CD4-positive, alpha-beta T cell (primary cell): ENCODE measurements around the gene ZFYVE27. TPM values are rescaled to one million over a fixed set of nuclear protein-coding genes. Genes with fewer than 3 reads are reported as not detected.

Experiments
- ATAC-seq: fragments of 200-7000 bp; cut with Tn5 transposase; one replicate; pipeline ENCODE4 v1.10.0; 2022; ENCODE audit warnings: mild to moderate bottlenecking; ENCODE audit not compliant: poor library complexity
- CTCF ChIA-PET: fragments of 350-600 bp; sonication (Branson Sonifier 250); formaldehyde crosslinking; loops from one replicate; lab custom pipeline; 2021; ENCODE audit warnings: antibody characterized with exemption, inconsistent platforms; lab: Charles Lee
- POLR2A ChIA-PET: fragments of 350-600 bp; sonication (Branson Sonifier 250); formaldehyde crosslinking; loops from one replicate; lab custom pipeline; 2021; ENCODE audit warnings: antibody characterized with exemption, inconsistent platforms; lab: Charles Lee
- DNase-seq, 14 experiments: peaks; one replicate each; pipeline ENCODE4 v3.0.0-alpha.2; 2013 to 2020; ENCODE audit warnings: mixed read lengths in 2 of 14
- H3K27ac ChIP-seq, 2 donors: one replicate each; pipeline versions ENCODE4 v1.5.1 to v1.7.0; 2013; ENCODE audit warnings: low read length in 2 of 2, low read depth in 1 of 2, mild to moderate bottlenecking in 1 of 2
- H3K27me3 ChIP-seq, 2 experiments: 1 replicate in 1 of 2; 2 replicates in 1 of 2; pipeline versions ENCODE4 v1.6.1 to v1.7.0; 2013; ENCODE audit warnings: low read length in 2 of 2, control low read depth in 1 of 2, mild to moderate bottlenecking in 1 of 2, moderate library complexity in 1 of 2; ENCODE audit not compliant: insufficient read depth in 2 of 2, control insufficient read depth in 1 of 2
- H3K36me3 ChIP-seq: one replicate; pipeline ENCODE4 v1.6.1; 2013; ENCODE audit warnings: low read length, control low read depth; ENCODE audit not compliant: insufficient read depth
- H3K4me1 ChIP-seq: one replicate; pipeline ENCODE4 v1.6.1; 2013; ENCODE audit warnings: low read length, control low read depth; ENCODE audit not compliant: insufficient read depth
- H3K4me3 ChIP-seq: one replicate; pipeline ENCODE4 v1.5.1; 2013; ENCODE audit warnings: mild to moderate bottlenecking, low read length, moderate library complexity
- H3K9me3 ChIP-seq, 2 experiments: 1 replicate in 1 of 2; 2 replicates in 1 of 2; pipeline versions ENCODE4 v1.6.1 to v1.7.0; 2013; ENCODE audit warnings: low read length in 2 of 2, mild to moderate bottlenecking in 2 of 2, control low read depth in 1 of 2, moderate library complexity in 1 of 2; ENCODE audit not compliant: control insufficient read depth in 1 of 2, insufficient read depth in 1 of 2
- H3K27ac Mint-ChIP-seq: one replicate; pipeline ENCODE4 v1.8.0; 2020; ENCODE audit warnings: mixed read lengths
- H3K27me3 Mint-ChIP-seq: one replicate; pipeline ENCODE4 v1.8.0; 2021; ENCODE audit warnings: mixed read lengths
- H3K36me3 Mint-ChIP-seq: one replicate; pipeline ENCODE4 v1.8.0; 2021; ENCODE audit warnings: low read depth, mixed read lengths
- H3K4me1 Mint-ChIP-seq: one replicate; pipeline ENCODE4 v1.8.0; 2021; ENCODE audit warnings: low read depth, mixed read lengths
- H3K4me3 Mint-ChIP-seq: one replicate; pipeline ENCODE4 v1.8.0; 2020; ENCODE audit warnings: mild to moderate bottlenecking, mixed read lengths
- H3K9me3 Mint-ChIP-seq: one replicate; pipeline ENCODE4 v1.8.0; 2020; ENCODE audit warnings: mixed read lengths
- intact Hi-C, 2 experiments: fragments of 100-400 bp; cut with DNase I in 1 of 2; cut with micrococcal nuclease in 1 of 2; formaldehyde crosslinking; loops; one replicate each; pipeline versions ENCODE4 v1.15.1 to v1.9.0; 2023 to 2025; cut with DNase I, micrococcal nuclease
- total RNA-seq, 174 experiments: library from RNA in 2 of 174; stranded (reverse) in 2 of 174; gene quantifications; one replicate each; pipeline ENCODE4 v1.2.3 and lab custom pipeline; 2021 to 2026
- TF ChIP-seq, protein P1 (sequence below): fragments of 200-600 bp; IDR thresholded peaks from one replicate; pipeline ENCODE4 v1.8.0; 2022; ENCODE audit warnings: antibody characterized with exemption, mild to moderate bottlenecking

Gene ZFYVE27
- total RNA-seq, 2 experiments from 2014 or later: 58.4 to 60.6 TPM

DNA sequence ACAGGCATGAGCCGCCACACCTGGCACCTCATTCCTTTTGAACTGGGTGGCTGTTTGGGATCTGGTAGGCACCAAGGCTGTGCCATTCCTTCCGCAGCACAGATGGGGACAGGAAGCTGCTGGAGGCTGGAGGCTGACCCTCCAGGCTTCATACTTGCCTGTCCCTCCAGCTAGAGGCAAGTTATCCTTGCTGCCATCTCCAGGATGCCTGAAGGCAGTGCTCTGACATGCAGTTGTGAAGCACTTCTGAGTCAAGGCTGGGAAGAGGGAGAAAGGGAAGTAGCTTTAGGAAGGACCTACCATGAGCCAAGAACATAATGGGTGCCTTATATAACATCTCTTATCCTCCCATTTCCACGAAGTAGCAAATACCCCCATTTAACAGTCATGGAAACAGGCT, 13.9 kb upstream of the ZFYVE27 start:
- Histone ChIP-seq H3K36me3 (no peaks in the 10 kb centered on the region), H3K27ac (no peak overlapping the region), H3K27me3 (no peaks in the 10 kb centered on the region), H3K9me3 (no peaks in the 10 kb centered on the region), H3K4me1 (no peaks in the 10 kb centered on the region), H3K4me3 (no peak overlapping the region)
- H3K27ac Mint-ChIP-seq: no peak overlapping the region
- no peaks in the 10 kb centered on the region for H3K4me1 Mint-ChIP-seq
- no peak overlapping the region for H3K4me3 Mint-ChIP-seq
- DNase-seq: no peak
- TF ChIP-seq, protein P1, sequence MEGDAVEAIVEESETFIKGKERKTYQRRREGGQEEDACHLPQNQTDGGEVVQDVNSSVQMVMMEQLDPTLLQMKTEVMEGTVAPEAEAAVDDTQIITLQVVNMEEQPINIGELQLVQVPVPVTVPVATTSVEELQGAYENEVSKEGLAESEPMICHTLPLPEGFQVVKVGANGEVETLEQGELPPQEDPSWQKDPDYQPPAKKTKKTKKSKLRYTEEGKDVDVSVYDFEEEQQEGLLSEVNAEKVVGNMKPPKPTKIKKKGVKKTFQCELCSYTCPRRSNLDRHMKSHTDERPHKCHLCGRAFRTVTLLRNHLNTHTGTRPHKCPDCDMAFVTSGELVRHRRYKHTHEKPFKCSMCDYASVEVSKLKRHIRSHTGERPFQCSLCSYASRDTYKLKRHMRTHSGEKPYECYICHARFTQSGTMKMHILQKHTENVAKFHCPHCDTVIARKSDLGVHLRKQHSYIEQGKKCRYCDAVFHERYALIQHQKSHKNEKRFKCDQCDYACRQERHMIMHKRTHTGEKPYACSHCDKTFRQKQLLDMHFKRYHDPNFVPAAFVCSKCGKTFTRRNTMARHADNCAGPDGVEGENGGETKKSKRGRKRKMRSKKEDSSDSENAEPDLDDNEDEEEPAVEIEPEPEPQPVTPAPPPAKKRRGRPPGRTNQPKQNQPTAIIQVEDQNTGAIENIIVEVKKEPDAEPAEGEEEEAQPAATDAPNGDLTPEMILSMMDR: no peak
- intact Hi-C loops: no loop called here
- H3K27me3 Mint-ChIP-seq: peaks cover 6% of the 10 kb centered on the region
- ChIA-PET POLR2A (interaction anchor here (0.6 kb wide), 1 partner anchor 802 kb away, joined by 3 read pairs; no protein-coding TSS in a partner anchor), CTCF (no interaction called here)
- H3K36me3 Mint-ChIP-seq: no peaks in the 10 kb centered on the region
- no peaks in the 10 kb centered on the region for H3K9me3 Mint-ChIP-seq
- no peak for ATAC-seq

DNA sequence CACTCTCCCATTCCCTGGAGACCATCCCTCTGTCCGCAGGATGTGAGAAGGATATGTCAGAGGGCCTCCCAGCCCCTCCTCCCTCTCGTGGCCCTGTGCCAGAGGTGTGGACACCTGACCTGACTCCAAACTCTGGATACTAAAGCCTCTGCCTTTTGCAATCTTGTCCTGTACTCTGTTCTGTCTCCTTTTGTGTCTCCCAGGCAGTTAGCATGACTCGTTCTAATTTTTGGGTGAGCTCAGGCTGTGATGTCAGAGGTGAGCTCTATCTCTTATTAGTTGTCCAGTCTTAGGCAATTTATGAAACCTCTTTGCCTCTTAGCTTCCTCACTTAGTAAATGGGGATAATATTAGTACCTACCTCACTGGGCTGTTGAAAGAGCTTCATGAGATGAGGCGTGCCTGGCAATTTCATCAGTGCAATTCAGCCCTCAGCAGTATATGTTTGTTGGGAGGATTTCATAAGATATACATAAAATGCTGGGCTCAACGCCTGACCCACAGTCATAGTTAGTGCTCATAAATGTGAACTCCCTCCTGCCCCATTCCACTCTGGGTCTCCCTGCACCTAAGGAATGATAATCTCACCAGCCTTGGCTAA, 12.5 kb upstream of the ZFYVE27 start:
- Mint-ChIP-seq H3K9me3 (no peaks in the 10 kb centered on the region), H3K4me3 (no peak overlapping the region), H3K4me1 (no peaks in the 10 kb centered on the region), H3K27me3 (peaks cover 12% of the 10 kb centered on the region), H3K27ac (no peak overlapping the region), H3K36me3 (no peaks in the 10 kb centered on the region)
- ATAC-seq (no peak), DNase-seq (peak in 1 of 14 experiments; percentile 35)
- Histone ChIP-seq H3K4me3 (no peak overlapping the region), H3K9me3 (no peaks in the 10 kb centered on the region), H3K4me1 (no peaks in the 10 kb centered on the region), H3K27ac (no peak overlapping the region), H3K36me3 (no peaks in the 10 kb centered on the region), H3K27me3 (no peaks in the 10 kb centered on the region)
- intact Hi-C loops: no loop called here
- ChIA-PET POLR2A (interaction anchor here (0.9 kb wide), 1 partner anchor 12 kb away, joined by 3 read pairs; the partner anchor contains the start of gene ZFYVE27), CTCF (interaction anchor here (0.7 to 1.5 kb wide), 6 partner anchors 9 to 34 kb away, joined by 3 to 7 read pairs (median 4); no protein-coding TSS in a partner anchor)
- TF ChIP-seq, protein P1: no peak

DNA sequence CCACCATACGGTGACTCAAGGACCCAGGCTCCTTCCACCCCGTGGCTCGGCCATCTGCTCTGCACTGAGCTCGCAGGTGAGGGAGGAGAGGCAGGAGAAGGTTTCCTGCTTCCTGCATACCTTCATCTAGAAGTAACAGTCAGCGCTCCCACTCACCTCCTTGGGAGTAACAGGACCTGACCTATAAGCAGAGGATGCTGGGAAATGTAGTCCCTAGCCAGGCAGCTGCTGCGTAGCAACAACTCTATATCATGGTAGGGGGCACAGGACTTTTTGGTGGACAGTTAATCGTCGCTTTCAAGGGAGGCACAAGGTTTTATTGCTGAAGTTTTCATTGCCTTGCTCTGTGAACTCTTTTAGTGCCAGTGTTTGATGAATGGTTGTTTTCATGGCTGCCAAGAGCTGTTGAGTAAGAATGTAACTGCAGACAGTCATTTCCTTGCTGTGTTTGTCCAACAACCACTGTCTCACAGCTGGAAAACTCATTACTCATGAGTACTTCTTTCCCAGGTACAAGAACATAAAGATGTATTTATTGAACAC, 10.2 kb upstream of the ZFYVE27 start:
- Histone ChIP-seq H3K36me3 (no peaks in the 10 kb centered on the region), H3K4me1 (no peaks in the 10 kb centered on the region), H3K9me3 (no peaks in the 10 kb centered on the region), H3K27ac (no peak overlapping the region), H3K4me3 (no peak overlapping the region), H3K27me3 (no peaks in the 10 kb centered on the region)
- intact Hi-C loops: no loop called here
- no peak overlapping the region for H3K27ac Mint-ChIP-seq
- ChIA-PET CTCF (interaction anchor here (0.9 to 2.0 kb wide), 2 partner anchors 17 to 25 kb away, joined by 4 to 6 read pairs; no protein-coding TSS in a partner anchor), POLR2A (interaction anchor here (1.4 kb wide), 1 partner anchor 10 kb away, joined by 4 read pairs; the partner anchor contains the start of gene ZFYVE27)
- H3K4me3 Mint-ChIP-seq: no peak overlapping the region
- no peaks in the 10 kb centered on the region for H3K4me1 Mint-ChIP-seq
- no peaks in the 10 kb centered on the region for H3K9me3 Mint-ChIP-seq
- no peak for ATAC-seq
- H3K36me3 Mint-ChIP-seq: no peaks in the 10 kb centered on the region
- TF ChIP-seq, protein P1: no peak
- H3K27me3 Mint-ChIP-seq: peaks cover 12% of the 10 kb centered on the region
- DNase-seq: no peak
